Measurements from ENCODE around the gene NARS2.

- TF ChIP-seq CTCF (IDR thresholded peaks at IDR 0.05 in 2 of 3, conservative IDR thresholded peaks at IDR 0.05 in 1 of 3; ENCODE audit: control insufficient read depth in 2 of 3, extremely low read depth in 1 of 3, insufficient read depth in 1 of 3, low read depth in 3 of 3, low read length in 3 of 3) (no peak), RUNX3 (IDR thresholded peaks at IDR 0.05; ENCODE audit: low read length) (no peak), FOXK2 (IDR thresholded peaks at IDR 0.05) (no peak), CBX3 (IDR thresholded peaks at IDR 0.05; ENCODE audit: borderline replicate concordance, low read depth) (no peak), TCF12 (IDR thresholded peaks at IDR 0.05; ENCODE audit: low read depth, low read length) (no peak), EZH2 (IDR thresholded peaks at IDR 0.05; ENCODE audit: borderline replicate concordance, control insufficient read depth, low read depth, low read length) (no peak), JUNB (IDR thresholded peaks at IDR 0.05) (no peak), NFXL1 (IDR thresholded peaks at IDR 0.05; ENCODE audit: borderline replicate concordance) (no peak), JUND (IDR thresholded peaks at IDR 0.05; ENCODE audit: low read depth, low read length) (no peak), ELK1 (IDR thresholded peaks at IDR 0.05; ENCODE audit: low read depth, low read length) (no peak), NFYB (IDR thresholded peaks at IDR 0.05; ENCODE audit: insufficient read depth, low read depth, low read length) (no peak)
Observed at GRCh38 chr11:78459738-78460137, 114.9 kb downstream of the NARS2 start.
